K562 (cell line): Measurements from ENCODE around the gene PHACTR3. TPM values are rescaled to one million over a fixed set of nuclear protein-coding genes. Genes with fewer than 3 reads are reported as not detected.

ENCODE experiments used
- ATAC-seq: fragments of 200-7000 bp; cut with Tn5 transposase; 3 replicates; pipeline ENCODE4 v1.9.1; 2020; ENCODE audit warnings: moderate library complexity
- BruUV-seq: library from RNA; stranded (reverse); fragments of 400-500 nt; replicated peaks from 2 replicates; lab custom pipeline; 2021; lab: Mats Ljungman, UMichigan
- CTCF ChIA-PET: fragments of 300-600 bp; formaldehyde crosslinking; extraction: SDS; loops from one replicate; lab custom pipeline; 2021; ENCODE audit warnings: low intra/inter-chr PET ratio; lab: Yijun Ruan, JAX
- POLR2A ChIA-PET: fragments of 300-600, 350-650 bp; sonication (Branson Sonifier 250); formaldehyde crosslinking; extraction: SDS; loops from one replicate; lab custom pipeline; 2021; ENCODE audit warnings: antibody characterized with exemption, inconsistent platforms; lab: Yijun Ruan, JAX
- DNase-seq, 4 experiments: peaks; one replicate each; pipeline versions ENCODE4 v3.0.0 to v3.0.0-alpha.2; 2011 to 2018; ENCODE audit warnings: low spot score in 3 of 4, mixed read lengths in 3 of 4; ENCODE audit errors: extremely low read depth in 1 of 4
- FAIRE-seq: peaks from 2 replicates; lab custom pipeline; 2011; peaks lifted over from hg19 to GRCh38; lab: Jason Lieb, UNC
- H2AFZ ChIP-seq: 2 replicates; pipeline ENCODE4 v1.6.0; 2011; ENCODE audit warnings: low read depth, low read length, control low read depth, inconsistent platforms
- H3K27ac ChIP-seq: fragments of 200-600 bp; 3 replicates; pipeline ENCODE4 v1.8.0; 2011; ENCODE audit warnings: low read depth, mild to moderate bottlenecking, control low read depth, inconsistent platforms, low read length, moderate library complexity, mixed read lengths; ENCODE audit errors: extremely low read depth
- H3K27me3 ChIP-seq, 2 experiments: fragments of 300-600 bp in 1 of 2; 2 replicates in 1 of 2; 3 replicates in 1 of 2; pipeline versions ENCODE4 v1.6.0 to v1.8.0; 2011; ENCODE audit warnings: inconsistent platforms in 2 of 2, low read length in 2 of 2, mild to moderate bottlenecking in 1 of 2, mixed read lengths in 1 of 2, moderate library complexity in 1 of 2; ENCODE audit not compliant: control insufficient read depth in 2 of 2, insufficient read depth in 2 of 2
- H3K36me3 ChIP-seq: fragments of 300-600 bp; 3 replicates; pipeline ENCODE4 v1.8.0; 2011; ENCODE audit warnings: mild to moderate bottlenecking, low read length, inconsistent platforms; ENCODE audit not compliant: control insufficient read depth, insufficient read depth
- H3K4me1 ChIP-seq, 2 experiments: fragments of 200-600 bp in 1 of 2; replicated peaks in 1 of 2; 2 replicates in 1 of 2; 3 replicates in 1 of 2; pipeline versions ENCODE4 v1.5.1 to v1.8.0; 2011; ENCODE audit warnings: inconsistent platforms in 2 of 2, low read length in 2 of 2, mild to moderate bottlenecking in 1 of 2, mixed read lengths in 1 of 2, moderate library complexity in 1 of 2; ENCODE audit not compliant: control insufficient read depth in 2 of 2, insufficient read depth in 2 of 2
- H3K4me2 ChIP-seq: 2 replicates; pipeline ENCODE4 v1.6.1; 2011; ENCODE audit warnings: low read length, control low read depth, inconsistent platforms, mixed read lengths; ENCODE audit not compliant: insufficient read depth
- H3K4me3 ChIP-seq: fragments of 200-600 bp; sonication (generic), shearing (Covaris generic); 2 replicates; pipeline ENCODE4 v1.5.1; 2016; ENCODE audit warnings: control low read depth, inconsistent platforms
- H3K79me2 ChIP-seq: fragments of 200-600 bp; 3 replicates; pipeline ENCODE4 v1.8.0; 2011; ENCODE audit warnings: low read length, inconsistent platforms; ENCODE audit not compliant: control insufficient read depth, insufficient read depth
- H3K9ac ChIP-seq, 2 experiments: 2 replicates each; pipeline versions ENCODE4 v1.6.0 to v1.6.1; 2011; ENCODE audit warnings: low read depth in 2 of 2, low read length in 2 of 2, control low read depth in 1 of 2, inconsistent platforms in 1 of 2, mild to moderate bottlenecking in 1 of 2, mixed read lengths in 1 of 2; ENCODE audit not compliant: insufficient read depth in 1 of 2
- H3K9me1 ChIP-seq: one replicate; pipeline ENCODE4 v1.6.0; 2011; ENCODE audit warnings: inconsistent platforms, mild to moderate bottlenecking, low read length, moderate library complexity; ENCODE audit not compliant: control insufficient read depth, insufficient read depth
- H3K9me3 ChIP-seq: replicated peaks from 2 replicates; pipeline ENCODE4 v1.5.1; 2011; ENCODE audit warnings: low read depth, low read length, inconsistent platforms; ENCODE audit not compliant: control insufficient read depth, insufficient read depth
- H4K20me1 ChIP-seq: replicated peaks from 2 replicates; pipeline ENCODE4 v1.6.1; 2011; ENCODE audit warnings: low read length, inconsistent platforms, mixed read lengths; ENCODE audit not compliant: control insufficient read depth, insufficient read depth
- BRD9 ChIP-seq: fragments of 450-650 bp; IDR thresholded peaks from 2 replicates; pipeline ENCODE4 v1.6.1; 2018; ENCODE audit warnings: low read depth; ENCODE audit not compliant: partially characterized antibody
- CTCF ChIP-seq, 3 experiments: IDR thresholded peaks in 2 of 3; conservative IDR thresholded peaks in 1 of 3; 2 replicates each; pipeline ENCODE4 v1.5.1; 2011 to 2012; ENCODE audit warnings: low read length in 3 of 3, mild to moderate bottlenecking in 3 of 3, control low read depth in 2 of 3, improper control_type of control experiment in 1 of 3, inconsistent platforms in 1 of 3, low read depth in 1 of 3, mixed read lengths in 1 of 3, moderate library complexity in 1 of 3; ENCODE audit not compliant: insufficient read depth in 2 of 3
- ELF1 ChIP-seq: fragments of 200-800 bp; sonication (Bioruptor generic); IDR thresholded peaks from 2 replicates; pipeline ENCODE4 v1.6.1; 2016; ENCODE audit warnings: missing genetic modification characterization, missing compliant biosample characterization
- ETS2 ChIP-seq: IDR thresholded peaks from 2 replicates; pipeline ENCODE4 v1.6.1; 2016; ENCODE audit warnings: borderline replicate concordance, missing genetic modification characterization, mild to moderate bottlenecking, moderate library complexity, missing compliant biosample characterization; ENCODE audit not compliant: poor library complexity, severe bottlenecking
- JUN ChIP-seq, 2 experiments: sonication (generic) in 1 of 2; formaldehyde crosslinking in 1 of 2; IDR thresholded peaks; 2 replicates each; pipeline versions ENCODE4 v1.6.1 to v1.8.0; 2012 to 2022; ENCODE audit warnings: borderline replicate concordance in 2 of 2, mild to moderate bottlenecking in 2 of 2, improper control_type of control experiment in 1 of 2, low read depth in 1 of 2, low read length in 1 of 2, missing genetic modification reagents in 1 of 2
- MAFG ChIP-seq: fragments of 450-650 bp; conservative IDR thresholded peaks from 2 replicates; pipeline ENCODE4 v1.6.1; 2016; ENCODE audit warnings: missing genetic modification characterization, missing compliant biosample characterization
- NFYB ChIP-seq: IDR thresholded peaks from 2 replicates; pipeline ENCODE4 v1.6.1; 2011; ENCODE audit warnings: mild to moderate bottlenecking, moderate library complexity; ENCODE audit not compliant: insufficient read length; ENCODE audit errors: extremely low read depth
- PCBP1 ChIP-seq: fragments of 200-400 bp; formaldehyde crosslinking; IDR thresholded peaks from 2 replicates; pipeline ENCODE4 v1.6.1; 2018; ENCODE audit warnings: mild to moderate bottlenecking, low read depth, low read length; ENCODE audit not compliant: poor library complexity, severe bottlenecking
- RAD21 ChIP-seq, 2 experiments: fragments of 250-450 bp in 1 of 2; fragments of 450-650 bp in 1 of 2; sonication (Bioruptor Pico) in 1 of 2; formaldehyde crosslinking in 1 of 2; IDR thresholded peaks in 1 of 2; conservative IDR thresholded peaks in 1 of 2; 2 replicates each; pipeline versions ENCODE4 v1.4.0 to v1.8.0; 2020 to 2022; ENCODE audit warnings: mild to moderate bottlenecking in 2 of 2, moderate library complexity in 1 of 2
- SMC3 ChIP-seq: conservative IDR thresholded peaks from 2 replicates; pipeline ENCODE4 v1.6.1; 2011; ENCODE audit warnings: low read depth, low read length, improper control_type of control experiment; ENCODE audit not compliant: insufficient read depth
- SPI1 ChIP-seq: IDR thresholded peaks from 2 replicates; pipeline ENCODE4 v1.6.1; 2011; ENCODE audit warnings: low read depth, low read length, control low read depth, borderline replicate concordance
- TARDBP ChIP-seq: fragments of 450-650 bp; IDR thresholded peaks from 2 replicates; pipeline ENCODE4 v1.6.1; 2016
- ZKSCAN8 ChIP-seq: fragments of 200-800 bp; sonication (Bioruptor generic); IDR thresholded peaks from 2 replicates; pipeline ENCODE4 v1.6.1; 2016; ENCODE audit warnings: missing genetic modification characterization, missing compliant biosample characterization
- ZNF41 ChIP-seq: fragments of 250-450 bp; sonication (Bioruptor Pico); conservative IDR thresholded peaks from 2 replicates; pipeline ENCODE4 v1.4.0; 2020; ENCODE audit warnings: mild to moderate bottlenecking
- ZNF699 ChIP-seq: fragments of 250-450 bp; sonication (Bioruptor Pico); IDR thresholded peaks from 2 replicates; pipeline ENCODE4 v1.8.0; 2021; ENCODE audit warnings: mild to moderate bottlenecking, moderate library complexity; ENCODE audit not compliant: insufficient replicate concordance
- WGBS: fragments of 100-300 bp; shearing (Covaris generic); methylation state at CpG from one replicate; pipeline ENCODE4 v1.1.6; 2016; ENCODE audit warnings: low coverage, mixed read lengths; ENCODE audit not compliant: insufficient coverage; ENCODE audit errors: missing lambda C conversion rate; 5-methylcytosine and 5-hydroxymethylcytosine counted together
- in situ Hi-C: fragments of 300-500 bp; cut with MboI; formaldehyde crosslinking; loops from 4 replicates; pipeline ENCODE4 v1.15.0; 2018; ENCODE audit warnings: inconsistent platforms, mixed read lengths
- intact Hi-C: fragments of 100-400 bp; cut with micrococcal nuclease; formaldehyde crosslinking; loops from 2 replicates; pipeline ENCODE4 v1.14.2; 2022
- polyA plus RNA-seq, 8 experiments: library from polyadenylated mRNA; depleted of rRNA in 4 of 8; stranded (reverse) in 5 of 8; unstranded in 3 of 8; fragments of >200 nt; fragmentation: Nextera tagmentation in 2 of 8; fragmentation: Illumina TruSeq in 1 of 8; extraction: Ambion mirVana in 2 of 8; extraction: Trizol in 1 of 8; gene quantifications; 2 replicates each; pipeline versions ENCODE4 v1.2.1 to v1.2.3, GENCODE V29; 2011 to 2014; ENCODE audit warnings: inconsistent platforms in 1 of 8, missing spikeins in 1 of 8
- total RNA-seq, 7 experiments: library from RNA; depleted of rRNA in 6 of 7; stranded (reverse); fragments of >200 nt in 6 of 7; fragmentation: Illumina TruSeq in 2 of 7; extraction: Trizol in 2 of 7; gene quantifications; 2 replicates each; pipeline versions ENCODE4 v1.2.1 to v1.2.3, GENCODE V29; 2011 to 2021; ENCODE audit warnings: low replicate concordance in 1 of 7
- TF ChIP-seq, protein P1 (sequence below): fragments of 250-450 bp; sonication (Bioruptor Pico); IDR thresholded peaks from 2 replicates; pipeline ENCODE4 v1.8.0; 2022; ENCODE audit warnings: inconsistent platforms

PHACTR3 gene
- total and polyA plus RNA-seq, 9 of the 15 experiments (the other 6 are each of a cell fraction or from before 2014, with no cell fraction given) = not detected

DNA sequence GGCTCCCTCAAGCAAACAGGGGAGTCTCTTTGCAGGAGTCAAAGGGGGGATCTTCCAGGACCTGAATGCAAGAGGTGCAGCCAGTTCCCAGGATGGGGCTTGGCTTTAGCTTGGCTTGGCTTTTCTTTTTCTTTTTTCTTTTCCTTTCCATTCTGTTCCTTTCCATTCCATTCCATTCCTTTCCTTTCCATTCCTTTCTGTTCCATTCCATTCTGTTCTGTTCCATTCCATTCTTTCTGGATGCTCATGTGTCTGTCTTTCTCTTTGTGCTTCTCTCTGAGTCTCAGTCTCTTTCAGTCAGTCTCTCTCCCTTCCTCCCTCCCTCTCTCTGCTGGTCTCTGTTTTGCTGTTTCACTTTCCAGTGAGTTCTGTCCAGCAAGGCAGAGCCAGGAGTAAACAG, 163.3 kb downstream of the PHACTR3 start (continued):
- TF ChIP-seq SMC3 (no peak), PCBP1 (no peak), NFYB (no peak), MAFG (no peak)

DNA sequence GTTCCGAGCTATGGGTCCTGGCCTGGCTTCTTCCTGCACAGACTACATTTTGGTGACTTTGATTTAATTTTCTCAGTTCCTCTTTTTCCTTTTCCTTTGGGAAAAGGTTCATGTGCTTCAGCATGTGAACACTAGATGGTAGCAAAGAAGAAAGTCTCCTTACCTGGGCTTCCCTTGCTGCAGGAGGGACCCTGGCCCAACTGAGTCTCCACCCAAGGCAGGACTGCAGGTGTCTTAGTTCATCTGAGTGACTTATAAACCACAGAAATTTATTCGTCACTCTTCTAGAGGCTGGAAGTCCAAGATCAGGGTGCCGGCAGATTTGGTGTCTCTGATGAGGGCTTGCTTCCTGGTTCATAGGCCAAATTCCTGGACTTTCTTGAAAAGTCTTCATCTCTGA, 165.9 kb downstream of the PHACTR3 start:
- ChIA-PET CTCF (no interaction called here), POLR2A (no interaction called here)
- Histone ChIP-seq H3K9me1 (peaks cover 2% of the 10 kb centered on the region), H4K20me1 (no peaks in the 10 kb centered on the region), H3K4me3 (no peak overlapping the region), H3K27me3 (peaks cover 0 to 3% of the 10 kb centered on the region in 2 experiments; a peak in 1 of 5 replicates), H3K4me1 (no peaks in the 10 kb centered on the region), H3K9ac (no peak overlapping the region)
- intact Hi-C loops (no loop called here), in situ Hi-C loops (no loop called here)
- ATAC-seq = no peak
- no peak for FAIRE-seq
- TF ChIP-seq CTCF (IDR thresholded peaks at IDR 0.05 in 2 of 3, conservative IDR thresholded peaks at IDR 0.05 in 1 of 3; ENCODE audit: insufficient read depth in 2 of 3, low read depth in 1 of 3, low read length in 3 of 3) = peak in 1 of 3 experiments; percentile 30; a peak in 2 of 6 replicates
- TF ChIP-seq ZNF41 (CRISPR knock-in tag) = no peak
- TF ChIP-seq BRD9 = no peak
- TF ChIP-seq, protein P1, sequence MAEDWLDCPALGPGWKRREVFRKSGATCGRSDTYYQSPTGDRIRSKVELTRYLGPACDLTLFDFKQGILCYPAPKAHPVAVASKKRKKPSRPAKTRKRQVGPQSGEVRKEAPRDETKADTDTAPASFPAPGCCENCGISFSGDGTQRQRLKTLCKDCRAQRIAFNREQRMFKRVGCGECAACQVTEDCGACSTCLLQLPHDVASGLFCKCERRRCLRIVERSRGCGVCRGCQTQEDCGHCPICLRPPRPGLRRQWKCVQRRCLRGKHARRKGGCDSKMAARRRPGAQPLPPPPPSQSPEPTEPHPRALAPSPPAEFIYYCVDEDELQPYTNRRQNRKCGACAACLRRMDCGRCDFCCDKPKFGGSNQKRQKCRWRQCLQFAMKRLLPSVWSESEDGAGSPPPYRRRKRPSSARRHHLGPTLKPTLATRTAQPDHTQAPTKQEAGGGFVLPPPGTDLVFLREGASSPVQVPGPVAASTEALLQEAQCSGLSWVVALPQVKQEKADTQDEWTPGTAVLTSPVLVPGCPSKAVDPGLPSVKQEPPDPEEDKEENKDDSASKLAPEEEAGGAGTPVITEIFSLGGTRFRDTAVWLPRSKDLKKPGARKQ (CRISPR knock-in tag) = no peak
- TF ChIP-seq SPI1 = peak; percentile 92
- no peak for TF ChIP-seq ELF1
- no peak for TF ChIP-seq ETS2 (tag)
- TF ChIP-seq ZNF699 (CRISPR knock-in tag) = no peak
- 0 out of 4 replicates have a peak, but pooled peaks of 1 of the 2 experiments have one; percentile 16 for TF ChIP-seq RAD21 (CRISPR knock-in tag; conservative IDR thresholded peaks at IDR 0.05 in 1 of 2, IDR thresholded peaks at IDR 0.05 in 1 of 2)
- no peak for TF ChIP-seq ZKSCAN8 (CRISPR knock-in tag)
- no peak for TF ChIP-seq TARDBP
- no peak for TF ChIP-seq JUN (IDR thresholded peaks at IDR 0.05; ENCODE audit: borderline replicate concordance, low read depth, low read length)
- no peak for TF ChIP-seq JUN (CRISPR knock-in tag; IDR thresholded peaks at IDR 0.05; ENCODE audit: borderline replicate concordance)
- TF ChIP-seq, all 486 proteins: peak for 3
- no peaks in the 10 kb centered on the region for H3K9me3 ChIP-seq
- H3K36me3 ChIP-seq = no peaks in the 10 kb centered on the region
- 0% methylated on average over 3 of the region's 3 CpGs for WGBS
- BruUV-seq = no TSS peak
- no peak for DNase-seq
- H3K27ac ChIP-seq = no peak overlapping the region
- no peak overlapping the region for H3K4me2 ChIP-seq
- no peak overlapping the region for H2AFZ ChIP-seq
- no peaks in the 10 kb centered on the region for H3K79me2 ChIP-seq
